Measurements from ENCODE around the gene ZNF20. TPM values are rescaled to one million over a fixed set of nuclear protein-coding genes. Genes with fewer than 3 reads are reported as not detected.

ZNF20 gene
- total and polyA plus RNA-seq, 8 donors, result 1.3 to 5.0 (median 2.6) TPM; not detected in 1

GRCh38 chr19:12140545-12141404 is 625 bp upstream of the ZNF20 start:
- DNase-seq, result peak; percentile 92 to 96
- 4 to 5% (median 5%) methylated on average over 16 to 17 of the region's 17 CpGs for WGBS, 5 donors
- no peaks in the 10 kb centered on the region for H3K27me3 ChIP-seq
- H3K4me1 ChIP-seq, result peaks cover 11 to 27% (median 24%) of the 10 kb centered on the region in 4 donors
- H3K4me3 ChIP-seq, result peak overlapping the region; percentile 85 to 94 (median 88)
- peaks cover 7 to 38% (median 27%) of the 10 kb centered on the region in 4 donors for H3K36me3 ChIP-seq
- intact Hi-C loops (cut with DNase I; ENCODE audit: low total_unique reads), result loop anchor here (5.0 kb wide), 1 partner anchor 83 kb away; no protein-coding TSS in a partner anchor
- peaks cover 0 to 9% (median 6%) of the 10 kb centered on the region in 4 donors for H3K9me3 ChIP-seq
- peak overlapping the region in 4 of 5 donors; percentile 79 to 90 (median 85) for H3K27ac ChIP-seq
- TF ChIP-seq POLR2AphosphoS5 (IDR thresholded peaks at IDR 0.05) (peak; percentile 12 to 77 (median 35)), POLR2A (IDR thresholded peaks at IDR 0.05) (no peak), EP300 (IDR thresholded peaks at IDR 0.05) (no peak)
- TF ChIP-seq, protein P1, sequence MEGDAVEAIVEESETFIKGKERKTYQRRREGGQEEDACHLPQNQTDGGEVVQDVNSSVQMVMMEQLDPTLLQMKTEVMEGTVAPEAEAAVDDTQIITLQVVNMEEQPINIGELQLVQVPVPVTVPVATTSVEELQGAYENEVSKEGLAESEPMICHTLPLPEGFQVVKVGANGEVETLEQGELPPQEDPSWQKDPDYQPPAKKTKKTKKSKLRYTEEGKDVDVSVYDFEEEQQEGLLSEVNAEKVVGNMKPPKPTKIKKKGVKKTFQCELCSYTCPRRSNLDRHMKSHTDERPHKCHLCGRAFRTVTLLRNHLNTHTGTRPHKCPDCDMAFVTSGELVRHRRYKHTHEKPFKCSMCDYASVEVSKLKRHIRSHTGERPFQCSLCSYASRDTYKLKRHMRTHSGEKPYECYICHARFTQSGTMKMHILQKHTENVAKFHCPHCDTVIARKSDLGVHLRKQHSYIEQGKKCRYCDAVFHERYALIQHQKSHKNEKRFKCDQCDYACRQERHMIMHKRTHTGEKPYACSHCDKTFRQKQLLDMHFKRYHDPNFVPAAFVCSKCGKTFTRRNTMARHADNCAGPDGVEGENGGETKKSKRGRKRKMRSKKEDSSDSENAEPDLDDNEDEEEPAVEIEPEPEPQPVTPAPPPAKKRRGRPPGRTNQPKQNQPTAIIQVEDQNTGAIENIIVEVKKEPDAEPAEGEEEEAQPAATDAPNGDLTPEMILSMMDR (IDR thresholded peaks at IDR 0.05), result peak in 5 of 7 experiments; percentile 86 to 98 (median 92)

- Histone ChIP-seq H3K9me3 (peaks cover 0 to 10% (median 2%) of the 10 kb centered on the region in 4 donors), H3K36me3 (peaks cover 14 to 40% (median 30%) of the 10 kb centered on the region in 4 donors), H3K27me3 (no peaks in the 10 kb centered on the region), H3K4me3 (peak overlapping the region; percentile 85 to 94 (median 88)), H3K27ac (peak overlapping the region in 4 of 5 donors; percentile 79 to 90 (median 85)), H3K4me1 (peaks cover 11 to 27% (median 24%) of the 10 kb centered on the region in 4 donors)
- no peak for TF ChIP-seq EP300 (IDR thresholded peaks at IDR 0.05)
- TF ChIP-seq POLR2A (IDR thresholded peaks at IDR 0.05), result no peak
- no peak for TF ChIP-seq POLR2AphosphoS5 (IDR thresholded peaks at IDR 0.05)
- TF ChIP-seq, protein P1 (IDR thresholded peaks at IDR 0.05), result no peak
- peak in 1 of 2 donors; percentile 16 for DNase-seq
- 18 to 31% (median 23%) methylated on average over 13 of the region's 13 CpGs for WGBS, 5 donors
- intact Hi-C loops (cut with DNase I; ENCODE audit: low total_unique reads), result no loop called here
Measured at GRCh38 chr19:12139269-12139668, 881 bp downstream of the ZNF20 start.

DNA sequence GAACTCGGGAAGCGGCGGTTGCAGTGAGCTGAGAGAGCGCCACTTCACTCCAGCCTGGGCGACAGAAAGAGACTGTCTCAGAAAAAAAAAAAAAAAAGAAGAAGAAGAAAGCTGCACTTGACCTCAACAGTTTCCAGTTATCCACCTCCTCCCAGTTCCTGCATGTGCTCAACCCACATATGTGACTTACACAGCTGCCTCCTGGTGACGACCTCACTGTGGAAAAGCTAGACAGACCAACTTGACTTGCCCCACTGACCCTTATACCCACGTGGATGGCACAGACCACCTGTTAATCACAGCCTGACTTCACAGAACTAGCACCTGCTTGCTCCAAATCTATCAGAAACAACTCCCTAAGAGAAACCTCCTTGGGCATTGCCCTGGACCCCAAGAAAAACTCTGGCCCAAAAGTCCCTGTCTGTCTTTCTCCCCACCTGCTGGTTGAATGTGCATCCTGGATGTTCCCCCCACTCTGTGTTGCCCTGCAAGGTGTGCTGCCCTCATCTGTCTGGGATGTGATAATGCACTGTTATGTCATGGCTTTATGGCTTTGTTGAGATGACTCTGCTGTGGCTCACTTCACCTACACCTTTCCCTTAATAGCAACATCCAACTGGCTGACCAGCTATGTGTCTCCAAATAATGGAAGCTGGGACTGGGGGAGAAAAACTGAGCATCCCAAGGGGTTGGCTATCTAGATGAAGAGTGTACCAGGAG is 2.8 kb downstream of the ZNF20 start:
- Histone ChIP-seq H3K27ac (no peak overlapping the region), H3K9me3 (peaks cover 13 to 29% (median 20%) of the 10 kb centered on the region in 4 donors), H3K4me3 (no peak overlapping the region), H3K4me1 (peaks cover 11 to 27% (median 24%) of the 10 kb centered on the region in 4 donors), H3K36me3 (peaks cover 33 to 56% (median 48%) of the 10 kb centered on the region in 4 donors), H3K27me3 (no peaks in the 10 kb centered on the region)
- intact Hi-C loops (cut with DNase I; ENCODE audit: low total_unique reads), result no loop called here
- 80 to 85% (median 81%) methylated on average over 7 of the region's 7 CpGs for WGBS, 5 donors
- TF ChIP-seq, protein P1 (IDR thresholded peaks at IDR 0.05), result peak in 1 of 7 experiments; percentile 11
- TF ChIP-seq EP300 (IDR thresholded peaks at IDR 0.05), result no peak
- DNase-seq, result no peak

DNA sequence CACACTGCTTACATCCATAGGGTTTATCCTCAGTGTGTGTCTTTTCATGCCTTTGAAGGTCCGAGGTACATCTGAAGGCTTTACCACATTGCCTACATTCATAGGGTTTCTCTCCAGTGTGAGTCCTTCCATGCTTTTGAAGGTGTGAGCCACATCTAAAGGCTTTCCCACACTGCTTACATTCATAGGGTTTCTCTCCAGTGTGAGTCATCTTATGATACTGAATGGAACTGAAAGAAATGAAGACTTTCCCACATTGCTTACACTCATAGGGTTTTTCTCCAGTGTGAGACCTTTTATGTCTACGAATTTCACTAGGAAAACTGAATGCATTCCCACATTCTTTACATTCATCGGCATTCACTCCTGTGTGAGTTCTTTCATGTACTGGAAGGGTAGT is 7.1 kb downstream of the ZNF20 start:
- Histone ChIP-seq H3K9me3 (peaks cover 21 to 58% (median 41%) of the 10 kb centered on the region in 4 donors), H3K4me1 (no peaks in the 10 kb centered on the region), H3K36me3 (peaks cover 38 to 68% (median 59%) of the 10 kb centered on the region in 4 donors), H3K27me3 (no peaks in the 10 kb centered on the region), H3K4me3 (no peak overlapping the region), H3K27ac (no peak overlapping the region)
- WGBS, 5 donors, result 94 to 98% (median 97%) methylated on average over 3 of the region's 3 CpGs
- TF ChIP-seq POLR2AphosphoS5 (IDR thresholded peaks at IDR 0.05), result no peak
- DNase-seq, result no peak
- intact Hi-C loops (cut with DNase I; ENCODE audit: low total_unique reads), result no loop called here

Measured in stomach (tissue), 9 donors.